Breast epithelium (tissue), 3 donors: ENCODE measurements around the gene OR1F1.

Experiments used
- CTCF ChIP-seq, 3 donors: fragments of 450-650 bp; IDR thresholded peaks; one replicate each; pipeline ENCODE4 v1.5.1; 2016 to 2017; ENCODE audit warnings: antibody characterized with exemption in 3 of 3, mild to moderate bottlenecking in 3 of 3, moderate library complexity in 3 of 3
- POLR2A ChIP-seq: fragments of 450-650 bp; IDR thresholded peaks from one replicate; pipeline ENCODE4 v1.6.1; 2016; ENCODE audit warnings: antibody characterized with exemption, mild to moderate bottlenecking, moderate library complexity
- POLR2AphosphoS5 ChIP-seq, 3 donors: sonication (generic); formaldehyde crosslinking; IDR thresholded peaks; one replicate each; pipeline ENCODE4 v1.6.1; 2017; ENCODE audit warnings: antibody characterized with exemption in 3 of 3

GRCh38 chr16:3190949-3191353 is 2.9 kb downstream of the OR1F1 start:
- TF ChIP-seq CTCF (IDR thresholded peaks at IDR 0.05), result no peak
- no peak for TF ChIP-seq POLR2A
- TF ChIP-seq POLR2AphosphoS5 (IDR thresholded peaks at IDR 0.05), result no peak
